ENCODE measurements around the gene TTC28. TPM values are rescaled to one million over a fixed set of nuclear protein-coding genes. Genes with fewer than 3 reads are reported as not detected.

TTC28 gene
- total and polyA plus RNA-seq, 7 donors = 1.2 to 12.1 (median 3.5) TPM

- intact Hi-C loops (cut with DNase I) = no loop called here
- Histone ChIP-seq H3K36me3 (ENCODE audit: insufficient read depth in 1 of 2, low read depth in 1 of 2) (no peaks in the 10 kb centered on the region), H3K4me1 (peaks cover 40% of the 10 kb centered on the region), H3K27ac (no peak overlapping the region), H3K27me3 (ENCODE audit: insufficient read depth in 3 of 3, low read length in 2 of 3) (no peaks in the 10 kb centered on the region), H3K9me3 (no peaks in the 10 kb centered on the region), H3K4me3 (no peak overlapping the region)
- DNase-seq (no peak), ATAC-seq (no peak)
- WGBS, 3 donors = 72 to 95% (median 94%) methylated on average over 3 of the region's 3 CpGs
- TF ChIP-seq, protein P1, sequence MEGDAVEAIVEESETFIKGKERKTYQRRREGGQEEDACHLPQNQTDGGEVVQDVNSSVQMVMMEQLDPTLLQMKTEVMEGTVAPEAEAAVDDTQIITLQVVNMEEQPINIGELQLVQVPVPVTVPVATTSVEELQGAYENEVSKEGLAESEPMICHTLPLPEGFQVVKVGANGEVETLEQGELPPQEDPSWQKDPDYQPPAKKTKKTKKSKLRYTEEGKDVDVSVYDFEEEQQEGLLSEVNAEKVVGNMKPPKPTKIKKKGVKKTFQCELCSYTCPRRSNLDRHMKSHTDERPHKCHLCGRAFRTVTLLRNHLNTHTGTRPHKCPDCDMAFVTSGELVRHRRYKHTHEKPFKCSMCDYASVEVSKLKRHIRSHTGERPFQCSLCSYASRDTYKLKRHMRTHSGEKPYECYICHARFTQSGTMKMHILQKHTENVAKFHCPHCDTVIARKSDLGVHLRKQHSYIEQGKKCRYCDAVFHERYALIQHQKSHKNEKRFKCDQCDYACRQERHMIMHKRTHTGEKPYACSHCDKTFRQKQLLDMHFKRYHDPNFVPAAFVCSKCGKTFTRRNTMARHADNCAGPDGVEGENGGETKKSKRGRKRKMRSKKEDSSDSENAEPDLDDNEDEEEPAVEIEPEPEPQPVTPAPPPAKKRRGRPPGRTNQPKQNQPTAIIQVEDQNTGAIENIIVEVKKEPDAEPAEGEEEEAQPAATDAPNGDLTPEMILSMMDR (IDR thresholded peaks at IDR 0.05) = no peak
These were observed 273.4 kb downstream of the TTC28 start for GRCh38 chr22:28406246-28406645.

GRCh38 chr22:28405588-28405987, 274.1 kb downstream of the TTC28 start:
- ATAC-seq (no peak), DNase-seq (no peak)
- no peaks in the 10 kb centered on the region for H3K27me3 ChIP-seq (ENCODE audit: insufficient read depth in 3 of 3, low read length in 2 of 3)
- TF ChIP-seq, protein P1 (IDR thresholded peaks at IDR 0.05) = no peak
- H3K9me3 ChIP-seq = no peaks in the 10 kb centered on the region
- H3K36me3 ChIP-seq (ENCODE audit: insufficient read depth in 1 of 2, low read depth in 1 of 2) = no peaks in the 10 kb centered on the region
- no peak overlapping the region for H3K4me3 ChIP-seq
- peaks cover 40% of the 10 kb centered on the region for H3K4me1 ChIP-seq
- H3K27ac ChIP-seq = no peak overlapping the region
- intact Hi-C loops (cut with DNase I) = no loop called here

DNA sequence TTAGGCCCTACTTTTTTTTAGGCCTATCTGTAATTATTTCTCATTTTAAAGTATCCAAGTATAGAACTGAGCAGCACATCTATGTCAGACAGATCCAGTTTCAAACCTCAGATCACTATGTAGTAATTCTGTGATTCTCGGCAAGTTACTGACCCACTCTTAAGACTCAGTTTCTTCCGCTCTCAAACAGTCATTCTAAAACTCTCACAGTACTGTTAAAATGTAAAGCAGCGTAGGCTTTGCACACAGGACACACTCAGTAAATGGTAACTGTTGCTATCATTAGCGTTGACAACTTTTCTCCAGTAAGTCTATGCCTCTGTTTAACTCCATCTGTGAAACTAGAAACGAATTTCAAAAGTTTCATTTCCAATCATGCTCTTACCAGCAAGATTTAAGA, 277.1 kb downstream of the TTC28 start:
- 88 to 95% (median 89%) methylated on average over 5 of the region's 5 CpGs for WGBS, 3 donors
- intact Hi-C loops (cut with DNase I) = no loop called here

GRCh38 chr22:28402060-28402459, 277.6 kb downstream of the TTC28 start:
- Histone ChIP-seq H3K9me3 (no peaks in the 10 kb centered on the region), H3K4me1 (peaks cover 17% of the 10 kb centered on the region), H3K27ac (no peak overlapping the region), H3K27me3 (ENCODE audit: insufficient read depth in 3 of 3, low read length in 2 of 3) (no peaks in the 10 kb centered on the region), H3K36me3 (ENCODE audit: insufficient read depth in 1 of 2, low read depth in 1 of 2) (no peaks in the 10 kb centered on the region), H3K4me3 (no peak overlapping the region)
- WGBS, 3 donors = 24 to 53% (median 31%) methylated on average over 2 of the region's 2 CpGs
- ATAC-seq = peak in 2 of 4 donors; percentile 53 to 57
- TF ChIP-seq, protein P1 (IDR thresholded peaks at IDR 0.05) = no peak
- intact Hi-C loops (cut with DNase I) = no loop called here
- DNase-seq = no peak

More for the DNA sequence above, 277.1 kb downstream of the TTC28 start:
- no peak overlapping the region for H3K27ac ChIP-seq
- TF ChIP-seq, protein P1 (IDR thresholded peaks at IDR 0.05) = no peak
- no peaks in the 10 kb centered on the region for H3K27me3 ChIP-seq (ENCODE audit: insufficient read depth in 3 of 3, low read length in 2 of 3)
- peak in 2 of 4 donors; percentile 32 to 40 for ATAC-seq
- H3K36me3 ChIP-seq (ENCODE audit: insufficient read depth in 1 of 2, low read depth in 1 of 2) = no peaks in the 10 kb centered on the region
- no peak overlapping the region for H3K4me3 ChIP-seq
- no peaks in the 10 kb centered on the region for H3K9me3 ChIP-seq
- DNase-seq = no peak
- H3K4me1 ChIP-seq = peaks cover 18% of the 10 kb centered on the region

- H3K36me3 ChIP-seq (ENCODE audit: insufficient read depth in 1 of 2, low read depth in 1 of 2) = no peaks in the 10 kb centered on the region
- H3K27me3 ChIP-seq (ENCODE audit: insufficient read depth in 3 of 3, low read length in 2 of 3) = no peaks in the 10 kb centered on the region
- TF ChIP-seq, protein P1 (IDR thresholded peaks at IDR 0.05) = no peak
- DNase-seq = no peak
- H3K4me1 ChIP-seq = peaks cover 25% of the 10 kb centered on the region
- ATAC-seq = no peak
- 72 to 88% (median 84%) methylated on average over 1 of the region's 1 CpG for WGBS, 3 donors
- H3K9me3 ChIP-seq = no peaks in the 10 kb centered on the region
- intact Hi-C loops (cut with DNase I) = no loop called here
- H3K27ac ChIP-seq = no peak overlapping the region
- H3K4me3 ChIP-seq = no peak overlapping the region
These were observed 280.7 kb downstream of the TTC28 start for GRCh38 chr22:28398981-28399380.

Measured in psoas muscle (tissue), 8 donors.